Adrenal gland (tissue), 12 donors: ENCODE measurements around the gene ADAMTS16. TPM values are rescaled to one million over a fixed set of nuclear protein-coding genes. Genes with fewer than 3 reads are reported as not detected.

ENCODE experiments used
- DNase-seq, 7 donors: peaks; one replicate each; pipeline ENCODE4 v3.0.0-alpha.2; 2019 to 2020
- H3K27ac ChIP-seq, 5 donors: fragments of 200-600 bp; sonication (generic) in 4 of 5; 1 replicate in 3 of 5; 2 replicates in 2 of 5; pipeline versions ENCODE4 v1.5.1 to v1.8.0; 2016 to 2020; ENCODE audit warnings: mild to moderate bottlenecking in 1 of 5
- H3K27me3 ChIP-seq: fragments of 200-600 bp; 2 replicates; pipeline ENCODE4 v1.8.0; 2021
- H3K36me3 ChIP-seq, 2 donors: fragments of 200-600 bp; replicated peaks in 1 of 2; 1 replicate in 1 of 2; 2 replicates in 1 of 2; pipeline versions ENCODE4 v1.5.1 to v1.8.0; 2018 to 2022
- H3K4me1 ChIP-seq, 2 donors: fragments of 200-600 bp; replicated peaks in 1 of 2; 1 replicate in 1 of 2; 2 replicates in 1 of 2; pipeline versions ENCODE4 v1.5.1 to v1.8.0; 2018 to 2021
- H3K4me3 ChIP-seq, 4 donors: fragments of 200-600 bp; sonication (generic) in 3 of 4; one replicate each; pipeline ENCODE4 v1.5.1; 2016 to 2018
- H3K9me3 ChIP-seq, 3 donors: fragments of 200-600 bp; sonication (generic) in 1 of 3; replicated peaks in 1 of 3; 1 replicate in 2 of 3; 2 replicates in 1 of 3; pipeline versions ENCODE4 v1.5.1 to v1.8.0; 2016 to 2021
- CTCF ChIP-seq, 6 experiments: fragments of 450-650 bp in 4 of 6; fragments of 200-600 bp in 2 of 6; sonication (generic) in 1 of 6; IDR thresholded peaks; 1 replicate in 5 of 6; 2 replicates in 1 of 6; pipeline versions ENCODE4 v1.5.1 to v1.8.0; 2016 to 2021; ENCODE audit warnings: antibody characterized with exemption in 6 of 6, mild to moderate bottlenecking in 2 of 6, moderate library complexity in 1 of 6
- POLR2A ChIP-seq, 2 donors: fragments of 450-650 bp; IDR thresholded peaks; one replicate each; pipeline ENCODE4 v1.6.1; 2017; ENCODE audit warnings: antibody characterized with exemption in 2 of 2, mild to moderate bottlenecking in 2 of 2, moderate library complexity in 1 of 2
- WGBS, 4 donors: extraction: QIAGEN DNeasy Blood & Tissue Kit in 2 of 4; methylation state at CpG; one replicate each; pipeline versions ENCODE4 v1.1.5 to v1.1.7; 2013 to 2017; 5-methylcytosine and 5-hydroxymethylcytosine counted together
- intact Hi-C, 2 donors: fragments of 100-400 bp; cut with DNase I; formaldehyde crosslinking; loops; one replicate each; pipeline versions ENCODE4 v1.14.1 to v1.15.0; 2022 to 2023
- polyA plus RNA-seq, 3 donors: library from polyadenylated mRNA; stranded (reverse); fragments of 200-250 nt in 2 of 3; fragments of 350-450 nt in 1 of 3; fragmentation: Illumina TruSeq in 1 of 3; extraction: RNeasy Lipid Tissue Mini Kit (QIAGEN cat#74804) in 1 of 3; gene quantifications; one replicate each; pipeline ENCODE4 v1.2.3, GENCODE V29; 2013 to 2014
- total RNA-seq, 9 donors: library from RNA; depleted of rRNA in 4 of 9; stranded (reverse); fragments of >200 nt in 4 of 9; fragments of 120-200 nt in 1 of 9; fragmentation: NEBNext Ultra II Directional in 1 of 9; extraction: Animal tissue kit (Norgen Biotek cat#: 25700) in 1 of 9; gene quantifications; one replicate each; pipeline versions ENCODE4 v1.1.0 to v1.2.4, GENCODE V29; 2013 to 2023
- donor health status: healthy with polysubstance abuse.
- donor health status: Bipolar disorder and iron deficiency.
- donor health status: DM: yes; HTN: yes; CAD: no.
- donor health status: DM: no; HTN: no; CAD: no.
- donor health status: DM: no; HTN: no; CAD: no.
- donor health status: DM: yes; HTN: yes; CAD: no.

Gene ADAMTS16
- total and polyA plus RNA-seq, 12 donors: 0.07 to 3.7 (median 0.19) TPM; not detected in 8

GRCh38 chr5:5348576-5348975 lies 208.4 kb downstream of the ADAMTS16 start:
- H3K36me3 ChIP-seq: no peaks in the 10 kb centered on the region
- H3K4me1 ChIP-seq: no peaks in the 10 kb centered on the region
- no peak overlapping the region for H3K4me3 ChIP-seq
- H3K27me3 ChIP-seq: no peaks in the 10 kb centered on the region
- intact Hi-C loops: no loop called here
- TF ChIP-seq CTCF (IDR thresholded peaks at IDR 0.05) (no peak), POLR2A (IDR thresholded peaks at IDR 0.05) (no peak)
- no peak for DNase-seq
- H3K27ac ChIP-seq: no peak overlapping the region
- no peaks in the 10 kb centered on the region for H3K9me3 ChIP-seq

- 40 to 60% (median 54%) methylated on average over 9 of the region's 9 CpGs for WGBS, 4 donors
- no peak for TF ChIP-seq POLR2A (IDR thresholded peaks at IDR 0.05)
- no peak for TF ChIP-seq CTCF (IDR thresholded peaks at IDR 0.05)
- intact Hi-C loops: no loop called here
Observed at GRCh38 chr5:5350101-5350500, 210.0 kb downstream of the ADAMTS16 start.

GRCh38 chr5:5351288-5351979 lies 211.3 kb downstream of the ADAMTS16 start:
- H3K27ac ChIP-seq: no peak overlapping the region
- H3K27me3 ChIP-seq: no peaks in the 10 kb centered on the region
- no peak for DNase-seq
- H3K4me3 ChIP-seq: no peak overlapping the region
- WGBS, 4 donors: 88 to 90% (median 90%) methylated on average over 11 to 14 of the region's 14 CpGs
- no peaks in the 10 kb centered on the region for H3K9me3 ChIP-seq
- intact Hi-C loops: no loop called here
- TF ChIP-seq POLR2A (IDR thresholded peaks at IDR 0.05): no peak
- TF ChIP-seq CTCF (IDR thresholded peaks at IDR 0.05): no peak
- H3K4me1 ChIP-seq: no peaks in the 10 kb centered on the region
- H3K36me3 ChIP-seq: no peaks in the 10 kb centered on the region

More at GRCh38 chr5:5350101-5350500, 210.0 kb downstream of the ADAMTS16 start:
- DNase-seq: no peak
- Histone ChIP-seq H3K27me3 (no peaks in the 10 kb centered on the region), H3K4me3 (no peak overlapping the region), H3K4me1 (no peaks in the 10 kb centered on the region), H3K27ac (no peak overlapping the region), H3K9me3 (no peaks in the 10 kb centered on the region), H3K36me3 (no peaks in the 10 kb centered on the region)

GRCh38 chr5:5352675-5353074 lies 212.5 kb downstream of the ADAMTS16 start:
- WGBS, 4 donors: 91 to 97% (median 95%) methylated on average over 18 of the region's 18 CpGs
- Histone ChIP-seq H3K27ac (no peak overlapping the region), H3K4me3 (no peak overlapping the region), H3K36me3 (no peaks in the 10 kb centered on the region), H3K4me1 (no peaks in the 10 kb centered on the region), H3K27me3 (no peaks in the 10 kb centered on the region), H3K9me3 (no peaks in the 10 kb centered on the region)
- intact Hi-C loops: no loop called here
- no peak for TF ChIP-seq CTCF (IDR thresholded peaks at IDR 0.05)
- TF ChIP-seq POLR2A (IDR thresholded peaks at IDR 0.05): no peak
- DNase-seq: no peak
